Measurements from ENCODE around the gene TTC39C. TPM values are rescaled to one million over a fixed set of nuclear protein-coding genes. Genes with fewer than 3 reads are reported as not detected.

Gene TTC39C
- total RNA-seq (2014; rRNA removed; shearing (Covaris generic)) = 23.8 and 26.1 TPM in 2 replicates
- 16.6 and 17.8 TPM in 2 replicates for polyA plus RNA-seq (2015; cell fraction: cytosol; rRNA removed)
- polyA plus RNA-seq (2015; cell fraction: nucleus; rRNA removed) = 27.3 and 28.8 TPM in 2 replicates

- in situ Hi-C loops (cut with HindIII; ENCODE audit: low pct_unique_long_range_greater_than_20kb, low sequenced_read_pairs) = no loop called here
- DNase-seq (ENCODE audit: low read depth, low spot score) = peak; percentile 52
These were observed at the start of gene TTC39C for GRCh38 chr18:24014062-24014985. TSS of gene TTC39C (plus strand) at chr18:24014754. CDS start at chr18:24014872, 118 bp downstream.

GRCh38 chr18:23966909-23967308 lies 47.6 kb upstream of the TTC39C start:
- no peak for DNase-seq (ENCODE audit: low read depth, low spot score)
- in situ Hi-C loops (cut with HindIII; ENCODE audit: low pct_unique_long_range_greater_than_20kb, low sequenced_read_pairs) = no loop called here

- in situ Hi-C loops (cut with HindIII; ENCODE audit: low pct_unique_long_range_greater_than_20kb, low sequenced_read_pairs) = no loop called here
- DNase-seq (ENCODE audit: low read depth, low spot score) = no peak
These were observed 47.0 kb upstream of the TTC39C start for GRCh38 chr18:23967321-23968089.

- in situ Hi-C loops (cut with HindIII; ENCODE audit: low pct_unique_long_range_greater_than_20kb, low sequenced_read_pairs) = no loop called here
- no peak for DNase-seq (ENCODE audit: low read depth, low spot score)
These were observed 45.6 kb upstream of the TTC39C start for GRCh38 chr18:23968638-23969604.

GRCh38 chr18:23969664-23970063 lies 44.9 kb upstream of the TTC39C start:
- in situ Hi-C loops (cut with HindIII; ENCODE audit: low pct_unique_long_range_greater_than_20kb, low sequenced_read_pairs) = no loop called here
- DNase-seq (ENCODE audit: low read depth, low spot score) = no peak

- in situ Hi-C loops (cut with HindIII; ENCODE audit: low pct_unique_long_range_greater_than_20kb, low sequenced_read_pairs) = no loop called here
- no peak for DNase-seq (ENCODE audit: low read depth, low spot score)
These were observed 44.1 kb upstream of the TTC39C start for GRCh38 chr18:23970161-23971096.

GRCh38 chr18:23971097-23971440 lies 43.5 kb upstream of the TTC39C start:
- DNase-seq (ENCODE audit: low read depth, low spot score) = no peak
- in situ Hi-C loops (cut with HindIII; ENCODE audit: low pct_unique_long_range_greater_than_20kb, low sequenced_read_pairs) = no loop called here

GRCh38 chr18:23971666-23972230 lies 42.8 kb upstream of the TTC39C start:
- no peak for DNase-seq (ENCODE audit: low read depth, low spot score)
- in situ Hi-C loops (cut with HindIII; ENCODE audit: low pct_unique_long_range_greater_than_20kb, low sequenced_read_pairs) = no loop called here

- no peak for DNase-seq (ENCODE audit: low read depth, low spot score)
- in situ Hi-C loops (cut with HindIII; ENCODE audit: low pct_unique_long_range_greater_than_20kb, low sequenced_read_pairs) = no loop called here
These were observed 42.1 kb upstream of the TTC39C start for GRCh38 chr18:23972453-23972852.

GRCh38 chr18:23977103-23977502 lies 37.5 kb upstream of the TTC39C start:
- no peak for DNase-seq (ENCODE audit: low read depth, low spot score)
- in situ Hi-C loops (cut with HindIII; ENCODE audit: low pct_unique_long_range_greater_than_20kb, low sequenced_read_pairs) = no loop called here

- DNase-seq (ENCODE audit: low read depth, low spot score) = no peak
- in situ Hi-C loops (cut with HindIII; ENCODE audit: low pct_unique_long_range_greater_than_20kb, low sequenced_read_pairs) = no loop called here
These were observed 36.7 kb upstream of the TTC39C start for GRCh38 chr18:23977719-23978483.

GRCh38 chr18:23981369-23981980 lies 33.1 kb upstream of the TTC39C start:
- no peak for DNase-seq (ENCODE audit: low read depth, low spot score)
- in situ Hi-C loops (cut with HindIII; ENCODE audit: low pct_unique_long_range_greater_than_20kb, low sequenced_read_pairs) = no loop called here

- peak; percentile 22 for DNase-seq (ENCODE audit: low read depth, low spot score)
- in situ Hi-C loops (cut with HindIII; ENCODE audit: low pct_unique_long_range_greater_than_20kb, low sequenced_read_pairs) = no loop called here
These were observed 32.1 kb upstream of the TTC39C start for GRCh38 chr18:23982155-23983079.

- in situ Hi-C loops (cut with HindIII; ENCODE audit: low pct_unique_long_range_greater_than_20kb, low sequenced_read_pairs) = no loop called here
- no peak for DNase-seq (ENCODE audit: low read depth, low spot score)
These were observed 31.4 kb upstream of the TTC39C start for GRCh38 chr18:23983112-23983511.
